ENCODE results near the gene ANKS1B. TPM values are rescaled to one million over a fixed set of nuclear protein-coding genes. Genes with fewer than 3 reads are reported as not detected.
"Not testable (repeated sequence)": the region's sequence is repeated elsewhere in the genome, so short reads cannot be mapped to it uniquely, and the experiment has no call there.

The ANKS1B gene
- total and polyA plus RNA-seq, 4 experiments from 2014 or later, result 0.28 to 0.55 TPM; not detected in 2

- intact Hi-C loops (cut with micrococcal nuclease), result no loop called here
- CTCF ChIA-PET (ENCODE audit: partially characterized antibody), result interaction anchor here (1.0 kb wide), 1 partner anchor 615 kb away, joined by 3 read pairs; no protein-coding TSS in a partner anchor
- H3K27ac Mint-ChIP-seq, result no peak overlapping the region
- POLR2A ChIA-PET (ENCODE audit: partially characterized antibody), result no interaction called here
- H3K36me3 Mint-ChIP-seq, result no peaks in the 10 kb centered on the region
- H3K9me3 Mint-ChIP-seq, result peaks cover 0 to 4% (median 2%) of the 10 kb centered on the region in 8 donors
- Histone ChIP-seq H3K4me1 (ENCODE audit: insufficient read depth, low read length) (no peaks in the 10 kb centered on the region), H3K27ac (ENCODE audit: low read depth, low read length) (no peak overlapping the region), H3K36me3 (ENCODE audit: insufficient read depth, low read length) (no peaks in the 10 kb centered on the region), H3K4me3 (ENCODE audit: low read length in 2 of 2) (no peak overlapping the region), H3K27me3 (ENCODE audit: insufficient read depth, low read length) (no peaks in the 10 kb centered on the region), H3K9me3 (ENCODE audit: control insufficient read depth in 1 of 2, low read length in 2 of 2) (no peaks in the 10 kb centered on the region)
- DNase-seq, result no peak
- no peaks in the 10 kb centered on the region for H3K4me1 Mint-ChIP-seq
- no peak overlapping the region for H3K4me3 Mint-ChIP-seq
- no peaks in the 10 kb centered on the region for H3K27me3 Mint-ChIP-seq
Observed at GRCh38 chr12:99658671-99659349, 325.9 kb downstream of the ANKS1B start.

GRCh38 chr12:99649551-99649950 lies 335.2 kb downstream of the ANKS1B start:
- CTCF ChIA-PET (ENCODE audit: partially characterized antibody), result no interaction called here
- no peak overlapping the region for H3K27ac Mint-ChIP-seq

DNA sequence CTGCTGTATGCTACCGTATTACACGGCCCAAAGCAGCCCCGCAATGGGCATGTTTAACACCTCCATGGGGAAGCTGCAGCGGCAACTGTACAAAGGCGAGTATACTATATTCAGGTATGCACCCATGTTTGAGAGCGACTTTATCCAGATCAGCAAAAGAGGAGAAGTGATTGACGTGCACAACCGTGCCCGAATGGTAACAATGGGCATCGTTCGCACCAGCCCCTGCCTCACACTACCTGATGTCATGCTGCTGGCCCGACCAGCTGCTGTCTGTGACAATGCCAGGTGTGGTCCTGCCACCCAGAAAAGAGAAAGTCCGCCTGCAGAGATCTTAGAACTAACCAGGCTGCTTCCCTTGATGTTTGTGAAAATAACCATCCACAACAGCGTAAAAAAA lies 336.6 kb downstream of the ANKS1B start:
- Histone ChIP-seq H3K36me3 (ENCODE audit: insufficient read depth, low read length) (no peaks in the 10 kb centered on the region), H3K4me3 (ENCODE audit: low read length in 2 of 2) (no peak overlapping the region), H3K9me3 (ENCODE audit: control insufficient read depth in 1 of 2, low read length in 2 of 2) (no peaks in the 10 kb centered on the region), H3K4me1 (ENCODE audit: insufficient read depth, low read length) (no peaks in the 10 kb centered on the region), H3K27me3 (ENCODE audit: insufficient read depth, low read length) (no peaks in the 10 kb centered on the region), H3K27ac (ENCODE audit: low read depth, low read length) (no peak overlapping the region)
- H3K36me3 Mint-ChIP-seq, result no peaks in the 10 kb centered on the region
- ChIA-PET POLR2A (ENCODE audit: partially characterized antibody) (no interaction called here), CTCF (ENCODE audit: partially characterized antibody) (interaction anchor here (0.7 kb wide), 1 partner anchor 10 kb away, joined by 3 read pairs; no protein-coding TSS in a partner anchor)
- H3K9me3 Mint-ChIP-seq, result peaks cover 0 to 3% (median under 1%) of the 10 kb centered on the region in 8 donors
- H3K27me3 Mint-ChIP-seq, result no peaks in the 10 kb centered on the region
- no peak overlapping the region for H3K4me3 Mint-ChIP-seq
- intact Hi-C loops (cut with micrococcal nuclease), result no loop called here
- no peak overlapping the region for H3K27ac Mint-ChIP-seq
- H3K4me1 Mint-ChIP-seq, result no peaks in the 10 kb centered on the region
- no peak for DNase-seq

More at GRCh38 chr12:99649551-99649950, 335.2 kb downstream of the ANKS1B start:
- no peak overlapping the region for H3K4me3 ChIP-seq (ENCODE audit: low read length in 2 of 2)
- H3K9me3 ChIP-seq (ENCODE audit: control insufficient read depth in 1 of 2, low read length in 2 of 2), result no peaks in the 10 kb centered on the region
- Mint-ChIP-seq H3K4me1 (no peaks in the 10 kb centered on the region), H3K9me3 (peaks cover 0 to 4% (median 0%) of the 10 kb centered on the region in 8 donors), H3K27me3 (no peaks in the 10 kb centered on the region), H3K4me3 (no peak overlapping the region), H3K36me3 (no peaks in the 10 kb centered on the region)
- H3K36me3 ChIP-seq (ENCODE audit: insufficient read depth, low read length), result no peaks in the 10 kb centered on the region
- no peak overlapping the region for H3K27ac ChIP-seq (ENCODE audit: low read depth, low read length)
- no peak for DNase-seq
- no peaks in the 10 kb centered on the region for H3K27me3 ChIP-seq (ENCODE audit: insufficient read depth, low read length)
- intact Hi-C loops (cut with micrococcal nuclease), result no loop called here
- POLR2A ChIA-PET (ENCODE audit: partially characterized antibody), result no interaction called here
- H3K4me1 ChIP-seq (ENCODE audit: insufficient read depth, low read length), result no peaks in the 10 kb centered on the region

GRCh38 chr12:99647453-99647852 lies 337.3 kb downstream of the ANKS1B start, which contains the start of gene GARIN6:
Gene GARIN6 (plus strand): TSS chr12:99647753. CDS start chr12:99648175, 422 bp downstream.
- no peak within 1 kb of the TSS for H3K27ac Mint-ChIP-seq
- H3K27ac ChIP-seq (ENCODE audit: low read depth, low read length), result no peak within 1 kb of the TSS
- H3K4me1 ChIP-seq (ENCODE audit: insufficient read depth, low read length), result no peaks in the 10 kb centered on the region
- no peaks in the 10 kb centered on the region for H3K36me3 Mint-ChIP-seq
- DNase-seq, result no peak
- intact Hi-C loops (cut with micrococcal nuclease), result no loop called here
- no peaks in the 10 kb centered on the region for H3K9me3 ChIP-seq (ENCODE audit: control insufficient read depth in 1 of 2, low read length in 2 of 2)
- H3K4me3 ChIP-seq (ENCODE audit: low read length in 2 of 2), result no peak within 1 kb of the TSS
- ChIA-PET POLR2A (ENCODE audit: partially characterized antibody) (no interaction called here), CTCF (ENCODE audit: partially characterized antibody) (no interaction called here)
- peaks cover 0 to 3% (median 2%) of the 10 kb centered on the region in 8 donors for H3K9me3 Mint-ChIP-seq
- no peaks in the 10 kb centered on the region for H3K27me3 ChIP-seq (ENCODE audit: insufficient read depth, low read length)
- no peaks in the 10 kb centered on the region for H3K36me3 ChIP-seq (ENCODE audit: insufficient read depth, low read length)
- H3K4me1 Mint-ChIP-seq, result no peaks in the 10 kb centered on the region
- H3K27me3 Mint-ChIP-seq, result no peaks in the 10 kb centered on the region
- H3K4me3 Mint-ChIP-seq, result no peak within 1 kb of the TSS

GRCh38 chr12:99644629-99645028 lies 340.1 kb downstream of the ANKS1B start:
- Mint-ChIP-seq H3K9me3 (peaks cover 0 to 7% (median 2%) of the 10 kb centered on the region in 8 donors), H3K27ac (no peak overlapping the region), H3K4me1 (no peaks in the 10 kb centered on the region), H3K4me3 (no peak overlapping the region), H3K36me3 (no peaks in the 10 kb centered on the region), H3K27me3 (no peaks in the 10 kb centered on the region)
- Histone ChIP-seq H3K36me3 (ENCODE audit: insufficient read depth, low read length) (no peaks in the 10 kb centered on the region), H3K27ac (ENCODE audit: low read depth, low read length) (no peak overlapping the region), H3K4me3 (ENCODE audit: low read length in 2 of 2) (no peak overlapping the region), H3K27me3 (ENCODE audit: insufficient read depth, low read length) (no peaks in the 10 kb centered on the region), H3K4me1 (ENCODE audit: insufficient read depth, low read length) (no peaks in the 10 kb centered on the region), H3K9me3 (ENCODE audit: control insufficient read depth in 1 of 2, low read length in 2 of 2) (no peaks in the 10 kb centered on the region)
- intact Hi-C loops (cut with micrococcal nuclease), result no loop called here
- no peak for DNase-seq
- ChIA-PET POLR2A (ENCODE audit: partially characterized antibody) (no interaction called here), CTCF (ENCODE audit: partially characterized antibody) (no interaction called here)

- Mint-ChIP-seq H3K27ac (no peak overlapping the region), H3K36me3 (no peaks in the 10 kb centered on the region), H3K4me1 (no peaks in the 10 kb centered on the region), H3K4me3 (no peak overlapping the region), H3K27me3 (no peaks in the 10 kb centered on the region), H3K9me3 (peaks cover 0 to 9% (median 4%) of the 10 kb centered on the region in 8 donors)
- DNase-seq, result no peak
- H3K27ac ChIP-seq (ENCODE audit: low read depth, low read length), result no peak overlapping the region
- no peaks in the 10 kb centered on the region for H3K4me1 ChIP-seq (ENCODE audit: insufficient read depth, low read length)
- intact Hi-C loops (cut with micrococcal nuclease), result no loop called here
- no peak overlapping the region for H3K4me3 ChIP-seq (ENCODE audit: low read length in 2 of 2)
- ChIA-PET CTCF (ENCODE audit: partially characterized antibody) (no interaction called here), POLR2A (ENCODE audit: partially characterized antibody) (no interaction called here)
- H3K27me3 ChIP-seq (ENCODE audit: insufficient read depth, low read length), result no peaks in the 10 kb centered on the region
- no peaks in the 10 kb centered on the region for H3K36me3 ChIP-seq (ENCODE audit: insufficient read depth, low read length)
- no peaks in the 10 kb centered on the region for H3K9me3 ChIP-seq (ENCODE audit: control insufficient read depth in 1 of 2, low read length in 2 of 2)
Observed at GRCh38 chr12:99627459-99627858, 357.3 kb downstream of the ANKS1B start.

- intact Hi-C loops (cut with micrococcal nuclease), result not testable (repeated sequence)
Observed at GRCh38 chr12:99624591-99624990, 360.1 kb downstream of the ANKS1B start.

More at GRCh38 chr12:99624591-99624990, 360.1 kb downstream of the ANKS1B start:
- H3K4me3 ChIP-seq (ENCODE audit: low read length in 2 of 2); H3K27ac Mint-ChIP-seq; H3K4me1 Mint-ChIP-seq; DNase-seq; CTCF ChIA-PET (ENCODE audit: partially characterized antibody); H3K36me3 Mint-ChIP-seq; H3K27me3 ChIP-seq (ENCODE audit: insufficient read depth, low read length); H3K4me3 Mint-ChIP-seq; H3K9me3 ChIP-seq (ENCODE audit: control insufficient read depth in 1 of 2, low read length in 2 of 2); H3K27me3 Mint-ChIP-seq; H3K4me1 ChIP-seq (ENCODE audit: insufficient read depth, low read length); H3K27ac ChIP-seq (ENCODE audit: low read depth, low read length); H3K36me3 ChIP-seq (ENCODE audit: insufficient read depth, low read length); POLR2A ChIA-PET (ENCODE audit: partially characterized antibody): not testable (repeated sequence)
- peaks cover 5 to 25% (median 11%) of the 10 kb centered on the region in 8 donors for H3K9me3 Mint-ChIP-seq

Measured in CD4-positive, alpha-beta memory T cell (primary cell).